ENCODE data around the gene DENND5A.
"Not testable (repeated sequence)": the region's sequence is repeated elsewhere in the genome, so short reads cannot be mapped to it uniquely, and the experiment has no call there.

Gene DENND5A

DNA sequence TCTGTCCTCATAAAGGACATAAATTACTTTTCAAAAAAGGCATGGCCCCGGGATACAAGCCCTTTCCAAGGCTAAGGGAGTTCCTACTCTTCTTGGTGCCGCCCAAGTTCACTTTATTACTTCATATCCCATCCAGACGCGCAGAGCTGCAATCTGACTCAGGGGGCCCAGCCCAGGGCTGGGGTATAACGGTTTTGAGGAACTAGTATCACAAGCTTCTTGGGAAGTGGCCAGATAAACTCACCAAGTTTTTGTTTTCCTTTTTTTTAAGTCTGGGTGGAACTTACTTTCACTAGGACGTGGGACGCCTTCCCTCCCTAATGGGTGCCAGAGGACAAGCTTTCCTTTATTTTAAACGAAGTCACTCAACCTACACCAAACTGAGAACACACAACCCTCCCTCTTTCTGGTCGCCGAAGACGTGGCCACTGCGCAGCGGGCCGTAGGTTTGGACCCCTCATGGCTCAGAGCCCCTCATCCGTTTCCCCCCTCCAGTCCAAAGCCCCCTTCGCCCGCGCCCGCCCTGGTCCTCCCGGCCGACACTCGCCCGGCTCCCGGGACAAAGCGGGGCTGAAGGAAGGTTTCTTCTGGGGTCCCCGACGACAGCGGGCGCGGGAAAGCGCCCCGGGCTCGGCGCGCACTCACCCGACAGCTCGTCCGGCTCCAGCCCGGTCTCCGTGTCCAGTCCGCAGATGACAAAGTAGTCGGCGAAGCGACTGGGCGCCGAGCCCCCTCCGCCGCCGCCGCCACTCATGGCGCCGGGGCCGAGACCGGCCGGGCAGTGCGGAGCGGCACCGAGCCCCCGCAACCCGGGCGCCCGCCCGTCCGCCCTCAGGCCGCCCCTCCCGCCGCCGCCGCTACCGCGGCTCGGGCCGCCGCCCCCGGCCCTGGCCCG, 587 bp downstream of the DENND5A start:
- DNase-seq, result peak; percentile 94

- peak; percentile 89 for DNase-seq
Observed at GRCh38 chr11:9263840-9264315, 1.3 kb downstream of the DENND5A start.

DNA sequence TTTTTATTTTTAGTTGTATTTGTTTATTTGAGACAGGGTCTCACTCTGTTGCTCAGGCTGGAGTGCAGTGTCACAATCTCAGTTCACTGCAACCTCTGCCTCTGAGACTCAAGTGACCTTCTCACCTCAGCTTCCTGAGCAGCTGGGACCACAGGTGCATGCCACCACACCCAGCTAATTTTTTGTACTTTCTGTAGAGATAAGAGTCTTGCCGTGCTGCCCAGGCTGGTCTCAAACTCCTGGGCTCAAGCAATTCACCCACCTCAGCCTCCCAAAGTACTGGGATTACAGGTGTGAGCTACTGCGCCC, 4.4 kb downstream of the DENND5A start:
- DNase-seq, result not testable (repeated sequence)

DNA sequence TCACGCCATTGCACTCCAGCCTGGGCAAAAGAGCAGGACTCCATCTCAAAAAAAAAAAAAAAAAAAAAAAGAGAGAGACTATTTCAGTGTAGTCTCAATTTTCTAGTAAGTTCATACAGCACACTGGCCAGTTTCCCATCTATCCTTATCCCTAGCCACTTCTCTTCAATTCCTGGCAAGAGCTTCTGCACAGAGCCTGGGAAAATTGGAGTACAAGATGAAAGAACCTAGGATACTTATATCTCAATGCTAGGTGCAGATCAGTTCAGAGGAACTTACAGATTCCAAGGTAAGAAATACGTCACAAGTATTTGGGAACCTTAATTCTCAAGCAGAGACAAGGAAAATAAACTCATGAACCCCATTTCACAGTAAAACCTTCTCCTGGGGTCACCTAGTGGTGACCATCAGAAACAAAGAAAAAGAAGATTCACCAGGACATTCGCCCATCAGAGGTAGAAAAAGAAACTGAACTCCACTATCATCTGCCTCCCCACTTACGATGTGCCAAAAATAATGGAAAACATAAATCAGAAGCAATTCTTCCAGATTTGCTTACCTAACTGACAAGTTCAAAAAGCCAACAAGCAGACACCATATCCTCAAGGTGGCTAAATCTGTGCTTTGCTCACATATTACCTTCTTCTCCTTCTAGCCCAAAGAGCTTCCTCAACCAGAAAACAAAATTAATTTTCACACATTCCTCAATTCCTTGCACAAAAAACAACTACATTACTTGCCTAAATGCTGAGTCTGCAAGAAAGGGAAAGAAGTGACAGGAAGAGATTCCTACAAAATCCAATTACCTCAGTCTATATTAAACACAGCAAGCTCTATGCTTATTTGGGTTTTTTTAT, 4.9 kb downstream of the DENND5A start:
- DNase-seq, result peak; percentile 12

GRCh38 chr11:9258279-9258678, 6.9 kb downstream of the DENND5A start:
- not testable (repeated sequence) for DNase-seq

DNA sequence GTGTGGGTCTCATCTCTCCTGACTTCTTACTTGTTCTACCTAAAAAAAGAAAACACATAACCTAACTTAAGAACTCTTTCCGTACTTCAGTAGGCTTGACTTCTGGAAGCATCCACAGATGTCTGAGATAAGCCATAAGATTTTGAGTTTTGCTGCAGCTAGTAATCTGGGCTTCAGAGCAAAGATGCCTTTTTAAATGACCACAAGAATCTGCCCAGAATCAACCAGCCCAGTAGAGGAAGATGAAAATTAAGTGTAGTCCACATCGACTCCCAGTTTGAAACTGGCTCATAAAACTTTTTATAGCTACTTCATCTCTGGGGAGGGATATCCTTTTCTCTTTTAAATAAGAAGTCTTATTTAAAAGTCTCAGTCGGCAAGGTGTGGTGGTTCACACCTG, 10.7 kb downstream of the DENND5A start:
- no peak for DNase-seq

DNA sequence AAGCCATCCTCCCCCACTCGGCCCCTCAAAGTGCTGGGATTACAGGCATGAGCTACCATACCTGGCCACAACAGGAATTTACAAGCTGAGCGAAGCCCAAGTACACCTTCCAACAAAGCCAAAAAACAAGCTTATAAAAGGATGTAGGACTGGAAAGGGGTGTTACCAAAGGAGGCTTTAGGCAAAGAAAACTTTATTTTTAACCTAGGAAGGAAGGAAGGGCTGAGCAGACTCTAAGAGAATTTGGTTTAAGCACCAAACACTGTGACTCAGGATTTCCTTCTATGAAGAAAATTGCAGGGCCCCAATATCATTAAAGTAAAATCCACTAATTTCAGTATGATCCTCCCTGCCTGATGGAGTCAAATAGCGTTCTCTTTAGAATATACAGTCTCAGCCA, 12.1 kb downstream of the DENND5A start:
- DNase-seq, result no peak

DNA sequence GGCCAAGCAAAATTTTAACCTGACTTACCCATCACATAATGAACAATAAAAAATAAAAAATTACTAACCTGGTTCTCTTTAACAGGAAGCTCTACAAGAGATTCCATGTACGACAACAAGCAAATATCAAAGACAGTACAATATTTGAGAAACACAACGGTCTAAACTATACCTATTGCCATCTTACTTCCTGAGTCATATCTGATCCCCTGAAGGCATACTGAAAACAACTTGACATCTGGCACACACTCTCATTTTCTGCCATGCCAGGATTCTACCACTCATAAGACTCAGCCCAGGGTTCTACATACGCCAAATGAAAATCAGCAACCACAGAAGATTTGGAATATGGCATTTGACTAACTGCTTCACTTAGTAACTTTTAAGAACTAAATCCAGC, 13.8 kb downstream of the DENND5A start:
- no peak for DNase-seq

DNA sequence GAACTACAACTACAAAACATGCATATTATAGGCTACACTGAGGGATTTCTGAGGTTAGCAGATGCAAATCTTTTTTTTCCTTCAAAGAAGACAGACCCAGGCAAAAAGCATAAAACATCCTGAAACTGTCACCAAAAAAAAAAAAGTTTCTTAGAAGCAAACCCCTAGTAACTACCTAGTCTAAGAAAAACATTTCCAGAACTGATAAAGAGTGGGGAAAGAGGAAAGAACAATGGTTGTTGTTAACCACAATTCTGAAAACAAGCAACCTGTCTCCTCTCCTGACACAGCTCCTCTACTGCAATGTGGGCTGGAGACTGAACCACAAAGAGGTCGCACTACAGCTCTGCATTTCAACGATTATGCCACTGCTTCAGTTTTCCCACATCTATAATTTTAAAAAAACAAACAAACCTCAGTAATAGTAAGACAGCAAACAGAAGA, 15.0 kb downstream of the DENND5A start:
- peak; percentile 86 for DNase-seq

DNA sequence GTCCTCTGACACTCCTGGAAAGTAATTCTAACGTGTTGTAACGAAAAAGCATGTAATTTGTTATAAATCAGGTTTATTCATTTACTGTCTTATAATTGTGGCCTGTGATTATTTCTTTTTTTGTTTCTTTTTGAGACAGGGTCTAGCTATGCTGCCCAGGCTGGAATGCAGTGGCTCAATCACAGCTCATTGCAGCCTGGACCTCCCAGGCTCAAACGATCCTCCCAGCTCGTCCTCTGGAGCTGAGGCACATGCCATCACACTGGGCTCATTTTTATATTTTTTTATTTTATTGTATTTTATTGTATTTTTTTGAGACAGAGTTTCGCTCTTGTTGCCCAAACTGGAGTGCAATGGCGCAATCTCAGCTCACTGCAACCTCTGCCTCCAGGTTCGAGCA, 15.9 kb downstream of the DENND5A start:
- no peak for DNase-seq

GRCh38 chr11:9247863-9248262, 17.3 kb downstream of the DENND5A start:
- no peak for DNase-seq

DNA sequence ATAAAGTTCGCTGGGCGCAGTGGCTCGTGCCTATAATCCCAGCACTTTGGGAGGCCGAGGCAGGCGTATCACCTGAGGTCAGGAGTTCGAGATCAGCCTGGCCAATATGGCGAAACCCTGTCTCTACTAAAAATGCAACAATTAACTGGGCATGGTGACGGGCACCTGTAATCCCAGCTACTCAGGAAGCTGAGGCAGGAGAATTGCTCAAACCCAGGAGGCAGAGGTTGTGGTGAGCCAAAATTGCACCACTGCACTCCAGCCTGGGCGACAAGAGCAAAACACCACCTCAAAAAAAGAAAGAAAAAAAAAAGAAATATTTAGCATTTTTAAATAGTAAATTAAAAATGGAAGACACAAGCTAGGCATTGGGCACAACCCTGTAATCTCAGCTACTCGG, 28.9 kb downstream of the DENND5A start:
- not testable (repeated sequence) for DNase-seq

- DNase-seq, result peak; percentile 18
Observed at GRCh38 chr11:9232482-9232881, 32.7 kb downstream of the DENND5A start.

GRCh38 chr11:9231848-9232177, 33.3 kb downstream of the DENND5A start:
- DNase-seq, result peak; percentile 84

DNA sequence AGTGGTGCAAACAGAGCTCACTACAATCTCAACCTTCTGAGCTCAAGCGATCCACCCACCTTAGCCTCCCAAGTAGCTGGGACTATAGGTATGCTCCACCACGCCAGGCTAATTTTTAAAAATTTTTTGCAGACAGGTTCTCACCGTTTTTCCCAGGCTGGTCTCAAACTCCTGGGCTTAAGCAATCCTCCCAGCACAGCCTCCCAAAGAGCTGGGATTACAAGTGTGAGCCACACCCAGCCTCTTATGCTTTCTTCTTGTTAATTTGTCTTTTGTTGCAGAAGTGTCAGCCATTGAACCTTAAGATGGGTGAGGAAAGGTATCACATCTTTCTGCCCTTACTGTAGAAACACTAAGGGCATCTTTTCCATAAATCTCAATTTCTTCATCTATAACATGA, 34.9 kb downstream of the DENND5A start:
- DNase-seq, result no peak

GRCh38 chr11:9228091-9228490, 37.1 kb downstream of the DENND5A start:
- no peak for DNase-seq

DNA sequence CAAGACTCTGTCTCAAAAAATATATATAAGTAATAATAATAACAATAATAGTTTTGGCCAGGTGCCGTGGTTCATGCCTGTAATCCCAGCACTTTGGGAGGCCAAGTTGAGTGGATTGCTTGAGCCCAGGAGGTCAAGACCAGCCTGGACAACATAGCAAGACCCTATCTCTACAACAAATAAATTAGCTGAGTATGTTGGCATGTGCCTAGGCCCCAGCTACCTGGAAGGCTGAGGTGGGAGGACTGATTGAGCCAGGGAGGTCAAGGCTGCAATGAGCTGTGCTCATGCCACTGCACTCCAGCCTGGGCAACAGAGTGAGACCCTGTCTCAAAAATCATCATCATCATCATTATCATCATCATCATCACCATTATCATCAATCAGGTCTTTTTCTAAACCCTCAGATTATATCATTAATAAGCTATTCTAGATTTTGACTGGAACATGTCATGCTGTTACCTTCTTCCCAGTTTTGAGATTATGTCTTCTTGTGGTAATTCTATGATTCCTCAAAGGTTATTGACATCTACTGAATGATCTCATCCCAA, 39.3 kb downstream of the DENND5A start:
- DNase-seq, result no peak

- DNase-seq, result no peak
Observed at GRCh38 chr11:9222654-9223053, 42.5 kb downstream of the DENND5A start.

- not testable (repeated sequence) for DNase-seq
Observed at GRCh38 chr11:9220853-9221252, 44.3 kb downstream of the DENND5A start.

GRCh38 chr11:9219572-9219971, 45.6 kb downstream of the DENND5A start:
- DNase-seq, result no peak

DNA sequence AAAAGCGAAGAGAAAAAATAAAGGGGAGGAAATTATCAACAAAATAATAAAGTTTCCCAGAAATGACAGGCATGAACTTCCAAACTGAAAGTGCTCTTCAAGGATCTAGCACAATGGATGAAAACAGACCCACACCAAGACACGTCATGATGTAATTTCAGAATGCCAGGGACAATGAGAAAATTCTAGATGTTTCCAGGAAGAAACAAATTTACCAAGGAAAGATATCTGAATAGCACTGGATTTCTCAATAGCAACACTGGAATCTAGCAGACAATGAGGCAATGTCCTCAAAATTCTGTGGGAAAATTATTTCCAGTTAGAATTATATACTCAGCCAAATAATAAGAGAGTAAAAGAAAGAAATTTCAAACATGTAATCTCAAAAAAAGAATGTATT, 46.0 kb downstream of the DENND5A start:
- DNase-seq, result no peak

DNA sequence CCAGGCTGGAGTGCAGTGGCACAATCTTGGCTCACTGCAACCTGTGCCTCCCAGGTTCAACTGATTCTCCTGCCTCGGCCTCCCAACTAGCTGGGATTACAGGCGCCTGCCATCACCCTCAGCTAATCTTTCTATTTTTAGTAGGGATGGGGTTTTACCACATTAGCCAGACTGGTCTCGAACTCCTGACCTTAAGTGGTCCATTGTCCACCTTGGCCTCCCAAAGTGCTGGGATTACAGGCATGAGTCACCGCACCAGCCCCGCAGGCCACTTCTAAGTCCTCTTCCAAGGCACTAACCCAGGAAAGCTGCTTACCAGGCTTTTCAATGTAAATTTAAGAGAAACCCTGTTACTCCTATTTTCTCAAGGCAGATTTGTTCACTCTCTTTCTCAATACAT, 50.4 kb downstream of the DENND5A start:
- no peak for DNase-seq

- DNase-seq, result no peak
Observed at GRCh38 chr11:9211322-9211721, 53.8 kb downstream of the DENND5A start.

- DNase-seq, result peak; percentile 16
Observed at GRCh38 chr11:9210922-9211320, 54.2 kb downstream of the DENND5A start.

Measured in OCI-M1 (cell line).